NOMO-1 treated with dmso at 0.1 percent for 144 hours (cell line): ENCODE results near the gene MTM1.

Experiments used
- DNase-seq: peaks from one replicate; lab custom pipeline; 2025; ENCODE audit not compliant: unreplicated experiment; lab: John Stamatoyannopoulos, UW

Gene MTM1

DNA sequence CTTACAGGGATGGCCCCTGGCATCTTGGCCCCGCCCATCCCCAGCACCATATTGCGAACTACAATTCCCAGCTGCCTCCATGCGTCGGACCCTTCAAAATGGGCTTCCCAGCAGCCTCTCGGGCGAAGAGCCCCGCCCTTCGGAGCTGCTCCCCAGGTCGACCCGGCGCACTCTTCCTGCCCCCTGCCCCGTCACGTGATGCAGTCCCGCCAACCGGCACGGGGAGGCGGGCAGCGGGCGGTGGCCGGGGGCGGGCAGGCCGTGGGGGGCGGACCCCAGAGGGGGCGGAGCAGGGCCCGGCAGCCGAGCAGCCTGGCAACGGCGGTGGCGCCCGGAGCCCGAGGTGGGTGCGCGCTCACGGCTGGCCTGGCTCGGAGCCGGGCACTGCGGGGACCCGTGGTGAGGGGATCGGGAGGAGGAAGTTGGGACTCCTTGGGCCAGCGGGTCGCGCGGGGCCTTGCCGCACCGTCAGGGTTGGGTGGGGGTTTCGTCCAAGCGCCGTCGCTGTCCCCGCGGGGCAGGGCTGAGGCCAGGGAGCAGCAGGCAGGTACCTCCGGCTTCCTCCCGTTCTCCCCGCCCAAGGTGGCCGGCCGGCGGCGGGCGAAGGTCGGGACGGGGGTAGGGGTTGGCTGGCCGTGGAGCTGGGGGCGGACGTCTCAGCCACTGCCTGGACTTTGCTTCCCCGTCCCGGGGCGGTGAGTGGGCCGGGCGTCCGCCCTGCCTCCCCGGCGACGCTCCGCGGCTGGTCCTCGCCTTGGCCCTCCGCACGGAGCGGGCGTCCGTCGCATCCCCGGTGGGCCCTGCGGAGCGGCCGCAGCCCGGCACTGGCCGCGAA lies at the start of gene MTM1:
TSS of gene MTM1 (plus strand) at position 302 of the 835 bp plus-strand sequence. CDS start 23,994 bp downstream, outside the sequence.
- peak; percentile 91 for DNase-seq

DNA sequence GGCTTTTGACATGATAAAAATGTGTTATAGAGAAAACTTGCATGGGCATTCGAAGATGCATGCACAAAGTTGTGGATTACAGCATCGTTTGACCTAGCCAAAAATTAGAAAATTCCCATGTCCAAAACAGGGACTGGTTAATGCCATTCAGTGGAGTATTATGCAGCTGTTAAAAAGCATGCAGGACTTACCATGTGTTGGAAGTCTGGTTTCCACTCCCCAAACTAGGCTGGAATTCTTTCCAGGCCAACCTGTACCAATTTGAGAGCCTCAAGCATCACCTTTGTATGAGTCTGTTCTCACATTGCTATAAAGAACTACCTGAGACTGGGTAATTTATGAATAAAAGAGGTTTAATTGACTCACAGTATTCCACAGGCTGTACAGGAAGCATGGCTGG lies 45.9 kb upstream of the MTM1 start:
- no peak for DNase-seq

DNA sequence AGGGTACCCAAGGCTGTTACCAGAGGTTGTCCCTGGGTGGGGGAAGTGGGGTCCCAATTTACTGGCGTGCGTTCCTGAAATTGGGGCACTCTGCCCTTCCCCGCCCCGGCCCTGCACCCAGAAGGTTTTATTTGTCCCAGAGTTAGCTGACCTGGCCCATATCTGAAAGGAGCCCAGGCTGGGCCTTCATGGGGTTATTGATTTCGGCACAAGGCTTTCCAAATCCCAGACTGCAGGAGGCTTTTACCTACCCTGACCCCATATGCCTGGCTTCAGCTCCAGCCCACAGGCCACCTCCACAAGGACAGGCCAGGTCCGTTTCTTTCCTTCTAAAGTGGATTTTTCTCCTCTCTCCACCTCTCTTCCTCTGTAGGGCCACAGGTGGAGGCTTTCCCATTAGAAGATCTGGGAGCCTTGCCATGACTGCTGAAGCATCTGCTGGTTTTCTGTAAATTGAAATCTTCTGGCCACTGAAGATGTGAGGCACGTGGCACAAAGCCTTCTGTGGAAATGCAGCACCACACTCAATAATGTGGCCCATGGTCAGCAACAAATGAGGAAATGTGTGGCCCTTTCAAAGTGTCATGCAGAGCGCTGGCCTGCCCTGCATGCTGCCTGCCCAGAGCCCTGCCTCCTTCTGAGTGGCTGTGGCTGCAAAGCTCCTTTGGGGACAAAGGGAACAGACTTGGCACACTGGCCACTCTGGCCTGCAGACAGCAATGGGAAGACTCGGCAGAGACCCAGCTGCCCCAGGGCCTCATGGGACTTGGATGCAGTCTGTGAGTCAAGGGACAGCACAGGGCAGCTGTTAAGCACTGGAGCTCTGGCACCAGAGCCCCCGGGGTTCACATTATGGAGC lies 43.1 kb upstream of the MTM1 start:
- no peak for DNase-seq

DNA sequence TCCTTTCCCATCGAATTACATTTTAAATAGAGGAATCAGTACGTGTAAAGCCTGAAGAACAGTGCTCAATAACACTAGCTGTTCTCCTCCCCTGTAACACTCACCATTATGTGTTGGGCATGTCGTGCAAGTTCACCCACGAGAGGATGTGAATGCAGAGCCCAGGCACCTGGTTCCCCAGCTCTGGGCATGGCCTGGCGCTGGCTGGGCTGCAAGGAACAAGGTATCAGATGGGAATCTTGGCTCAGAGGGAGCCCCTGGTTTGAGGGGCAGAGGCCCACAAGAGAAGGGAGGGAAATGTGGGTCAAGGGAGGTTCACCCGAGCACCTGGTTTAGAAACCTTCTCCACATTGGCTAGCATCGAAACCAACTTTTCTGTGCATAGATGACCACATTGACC lies 41.7 kb upstream of the MTM1 start:
- no peak for DNase-seq

DNA sequence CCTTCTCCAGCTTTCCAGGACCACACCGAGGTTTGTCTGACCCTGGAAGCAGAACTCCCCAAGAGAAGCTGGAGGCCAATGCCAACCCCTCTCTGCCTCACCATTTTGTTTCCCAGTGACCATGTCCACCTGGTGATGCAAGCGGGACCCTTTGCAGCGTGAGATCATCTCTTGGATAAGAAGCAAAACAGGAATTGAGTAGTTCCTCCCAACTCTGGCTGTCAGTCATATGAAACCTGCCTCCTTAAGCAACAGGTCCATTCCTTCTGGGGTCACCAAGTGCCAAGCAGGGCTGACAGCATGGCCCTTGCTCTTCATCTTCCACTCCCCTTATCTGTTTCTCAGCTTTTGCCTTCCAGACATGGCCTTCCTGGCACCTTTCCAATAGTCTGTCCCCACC lies 41.3 kb upstream of the MTM1 start:
- no peak for DNase-seq

DNA sequence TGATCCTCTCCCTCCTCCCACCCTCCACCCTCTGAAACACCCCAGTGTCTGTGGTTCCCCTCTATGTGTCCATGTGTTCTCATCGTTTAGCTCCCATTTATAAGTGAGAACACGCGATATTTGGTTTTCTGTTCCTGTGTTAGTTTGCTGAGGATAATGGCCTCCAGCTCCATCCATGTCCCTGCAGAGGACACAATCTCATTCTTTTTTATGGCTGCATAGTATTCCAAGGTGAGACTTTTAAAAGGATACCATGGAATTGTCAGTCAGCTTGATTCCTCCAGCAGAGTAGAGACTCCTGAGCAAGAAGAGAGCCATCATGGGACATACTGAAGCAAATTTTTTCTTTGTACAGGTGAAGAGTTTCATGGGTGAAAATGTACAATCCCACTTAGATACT lies 38.8 kb upstream of the MTM1 start:
- DNase-seq, result no peak

DNA sequence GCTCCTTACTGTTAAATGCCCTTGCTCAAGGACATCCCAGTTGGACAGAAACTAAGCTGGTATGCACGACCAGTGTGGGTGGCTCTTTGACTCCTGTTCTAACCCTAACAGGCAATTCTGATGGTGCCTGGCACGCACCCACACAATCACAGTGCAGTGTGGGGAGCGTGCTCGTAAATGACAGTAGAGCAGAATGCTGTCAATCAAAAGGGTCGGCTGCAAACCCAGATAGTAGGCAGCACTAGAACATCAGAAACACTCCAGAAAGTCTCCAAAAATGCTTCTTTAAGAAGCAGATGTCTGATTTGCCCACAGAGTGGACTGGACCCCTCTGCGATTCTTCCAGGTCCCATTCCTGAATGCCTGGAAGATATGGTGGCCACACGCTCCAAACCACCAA lies 37.6 kb upstream of the MTM1 start:
- DNase-seq, result no peak

DNA sequence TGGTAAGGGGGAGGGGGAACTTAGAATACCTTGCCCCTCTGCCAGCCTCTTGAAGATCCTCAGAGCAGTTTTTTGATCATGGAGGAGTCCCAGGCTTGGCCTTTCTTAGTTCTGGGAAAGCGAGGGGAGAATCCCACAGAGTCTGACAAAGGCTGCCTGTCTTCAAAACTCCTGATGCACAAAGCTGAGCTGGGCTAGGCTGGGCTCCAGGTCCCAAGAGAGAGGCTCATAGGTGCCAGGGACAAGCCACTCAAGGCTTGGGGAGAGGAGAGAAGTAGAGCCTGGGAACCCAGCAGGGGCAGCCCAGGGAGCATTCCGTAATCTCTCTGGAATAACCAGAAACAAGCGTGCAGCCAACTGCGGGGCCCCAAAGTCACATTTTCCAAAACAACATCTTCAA lies 37.0 kb upstream of the MTM1 start:
- no peak for DNase-seq

DNA sequence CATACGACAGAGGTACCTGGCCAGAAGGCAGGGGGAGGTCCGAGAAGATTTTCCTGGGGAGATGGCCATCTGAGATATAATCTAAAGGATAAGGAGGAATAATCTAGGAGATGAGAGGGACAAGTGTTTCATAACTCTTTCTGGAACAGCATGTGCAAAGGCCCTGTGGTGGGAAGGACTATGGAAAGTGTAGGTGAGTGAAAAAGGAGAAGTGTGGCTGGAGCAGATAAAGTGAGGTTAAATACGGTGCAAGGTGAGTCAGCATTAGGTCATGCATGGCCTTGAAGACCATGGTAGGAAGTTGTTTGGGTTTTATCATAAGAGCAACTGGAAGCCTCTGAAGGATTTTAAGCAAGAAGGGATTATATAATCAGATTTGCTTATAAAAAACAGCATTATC lies 34.6 kb upstream of the MTM1 start:
- no peak for DNase-seq

DNA sequence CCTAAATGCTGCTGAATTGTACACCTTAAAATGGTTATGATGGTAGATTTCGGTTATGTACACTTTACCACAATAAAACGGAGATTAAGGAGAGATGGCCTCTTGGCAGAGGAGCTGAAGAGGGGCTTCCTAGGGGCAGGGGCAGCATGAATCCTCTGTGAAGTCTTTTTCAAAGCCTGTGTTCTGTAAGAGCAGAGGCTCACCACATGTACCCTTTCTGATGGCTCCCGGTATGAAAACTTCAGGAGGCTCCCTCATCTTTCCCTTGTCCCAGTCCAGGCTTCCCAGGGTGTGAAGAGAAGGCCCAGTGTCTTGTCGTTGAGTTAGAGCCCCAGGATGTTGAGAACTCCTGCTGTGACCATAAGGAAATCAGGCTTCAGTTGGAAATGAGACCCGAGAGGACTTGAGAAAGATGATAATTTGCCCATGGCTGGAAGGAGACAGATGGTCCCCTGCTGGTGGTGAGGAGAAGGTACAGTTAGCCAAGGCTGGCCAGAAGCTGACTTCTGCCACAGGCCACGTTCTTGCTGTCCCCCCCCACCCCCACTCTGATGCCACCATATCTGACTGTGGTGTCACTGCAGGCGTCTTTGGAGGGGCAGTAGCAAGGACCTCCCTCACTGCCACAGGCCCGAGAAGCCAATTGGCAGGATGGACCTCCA lies 31.8 kb upstream of the MTM1 start:
- DNase-seq, result no peak

DNA sequence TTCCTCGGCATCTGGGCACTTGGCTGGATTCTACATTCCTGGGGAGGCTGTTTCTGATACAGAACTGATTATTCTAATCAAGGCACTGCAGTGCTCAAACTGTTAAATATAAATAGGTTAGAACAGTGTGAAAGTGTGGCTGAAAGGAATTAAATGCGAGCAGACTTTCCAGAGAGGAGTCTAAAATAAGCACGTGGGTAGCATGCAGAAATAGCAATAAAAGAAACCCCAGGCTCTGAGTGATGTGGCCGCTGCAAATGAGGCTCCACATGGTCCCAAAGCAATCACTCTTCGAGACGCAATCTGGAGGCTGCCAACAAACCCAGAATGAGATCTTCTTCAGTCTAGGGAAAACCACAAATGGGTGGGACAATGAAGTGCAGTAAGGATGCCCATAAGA lies 30.6 kb upstream of the MTM1 start:
- no peak for DNase-seq

DNA sequence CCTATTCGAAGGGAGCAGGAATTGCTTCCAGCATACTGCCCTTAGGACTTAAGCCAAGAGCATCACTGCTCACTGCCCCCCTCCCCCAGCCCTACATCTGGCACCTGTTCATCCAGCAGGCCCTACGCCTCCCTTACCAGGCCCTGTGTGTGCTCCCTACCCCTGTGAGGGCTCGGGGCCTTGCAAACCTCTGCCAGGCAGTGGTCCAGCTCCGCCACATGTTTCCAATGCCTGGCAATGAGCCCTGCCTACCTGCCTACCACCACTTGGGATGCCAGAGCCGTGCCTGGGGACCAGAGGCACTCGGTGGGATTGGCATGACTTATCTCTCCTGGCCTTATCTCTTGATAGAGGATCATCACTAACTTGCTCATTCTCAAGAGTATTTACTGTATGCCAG lies 27.5 kb upstream of the MTM1 start:
- no peak for DNase-seq

DNA sequence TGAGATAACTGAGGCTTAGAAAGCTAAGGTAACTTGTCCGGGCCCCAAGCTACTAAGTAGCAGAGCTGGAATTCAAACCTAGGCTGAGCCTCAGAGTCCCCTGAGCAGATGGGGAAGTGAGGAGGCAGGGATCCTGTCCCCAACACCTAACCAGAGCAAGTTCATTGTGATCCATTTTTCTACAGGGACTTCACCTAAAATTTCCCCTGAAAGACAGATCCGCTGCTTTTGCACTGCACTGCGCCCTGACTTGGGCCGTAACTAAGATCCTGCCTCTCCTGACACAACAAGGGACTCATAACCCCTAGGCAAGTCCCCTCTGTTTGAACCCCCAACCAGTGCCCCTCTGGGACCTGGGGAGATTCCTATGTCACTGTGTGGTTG lies 25.6 kb upstream of the MTM1 start:
- DNase-seq, result no peak

DNA sequence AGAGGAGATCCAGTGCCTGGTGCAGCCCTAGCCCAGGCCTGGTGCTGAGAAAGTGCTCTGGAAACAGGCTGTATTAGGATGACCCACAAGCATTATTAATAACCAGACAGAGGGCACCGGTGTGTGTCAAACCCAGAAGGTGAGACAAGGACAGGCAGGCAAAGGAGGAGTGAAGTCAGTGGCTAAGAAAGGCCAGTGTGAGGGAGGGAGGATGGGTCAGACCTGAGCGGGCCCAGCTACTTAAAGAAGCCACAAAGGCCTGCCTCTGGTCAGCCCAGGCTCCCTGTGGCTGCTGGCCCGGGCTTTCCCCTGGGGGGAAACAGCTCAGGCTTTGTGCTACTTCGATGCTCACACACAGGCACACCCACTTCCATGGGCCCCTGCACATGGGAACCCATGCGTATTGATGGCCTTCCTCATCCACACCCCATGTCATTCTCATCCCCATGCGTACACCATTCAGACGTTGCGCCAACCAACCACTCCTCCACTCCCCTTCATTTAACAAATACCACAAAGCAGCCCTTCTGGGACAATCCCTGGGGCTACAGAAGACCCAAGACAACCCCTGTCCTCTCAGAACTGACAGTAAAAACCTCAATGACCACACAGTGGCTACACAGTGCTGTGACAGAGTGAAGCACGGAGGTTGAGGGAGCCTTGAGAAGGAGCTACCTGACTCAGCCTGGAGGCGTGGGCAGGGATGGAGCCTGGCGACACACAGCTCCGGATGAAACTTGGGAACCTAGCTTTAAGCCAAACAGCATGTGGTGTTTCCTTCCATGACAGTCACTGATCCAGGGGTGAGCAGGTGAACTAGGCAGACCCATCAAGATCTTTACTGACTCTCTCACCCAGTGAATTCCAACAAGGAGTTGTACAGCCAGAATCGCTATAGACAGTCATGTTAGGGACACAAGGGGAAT lies 24.9 kb upstream of the MTM1 start:
- no peak for DNase-seq

DNA sequence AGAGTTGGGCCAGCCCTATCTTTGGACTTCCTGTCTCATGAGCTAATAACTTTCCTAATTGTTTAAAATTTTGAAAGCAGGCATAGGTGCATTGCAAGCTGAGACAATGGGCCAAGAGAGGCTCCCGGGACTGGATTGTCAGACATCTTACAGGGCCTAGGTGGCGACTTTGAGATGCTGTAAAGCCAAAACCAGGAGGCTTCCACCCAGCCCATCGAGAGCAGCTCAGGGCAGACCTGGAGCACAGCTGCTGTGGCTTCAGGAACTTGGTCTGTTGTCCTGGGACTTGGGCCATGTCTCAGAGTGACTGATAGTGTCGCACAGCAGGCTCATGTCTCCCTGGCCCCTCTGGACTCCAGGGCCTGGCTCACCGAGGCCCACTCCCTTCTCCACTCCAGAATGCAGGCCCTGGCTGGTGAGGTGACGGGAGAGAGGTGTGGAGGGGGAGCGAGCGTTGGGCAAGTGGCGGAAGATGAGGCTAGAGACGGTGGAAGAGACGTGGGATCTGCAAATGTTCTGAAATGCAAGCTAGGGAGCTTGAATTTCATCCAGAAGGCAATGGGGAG lies 24.1 kb upstream of the MTM1 start:
- DNase-seq, result no peak

DNA sequence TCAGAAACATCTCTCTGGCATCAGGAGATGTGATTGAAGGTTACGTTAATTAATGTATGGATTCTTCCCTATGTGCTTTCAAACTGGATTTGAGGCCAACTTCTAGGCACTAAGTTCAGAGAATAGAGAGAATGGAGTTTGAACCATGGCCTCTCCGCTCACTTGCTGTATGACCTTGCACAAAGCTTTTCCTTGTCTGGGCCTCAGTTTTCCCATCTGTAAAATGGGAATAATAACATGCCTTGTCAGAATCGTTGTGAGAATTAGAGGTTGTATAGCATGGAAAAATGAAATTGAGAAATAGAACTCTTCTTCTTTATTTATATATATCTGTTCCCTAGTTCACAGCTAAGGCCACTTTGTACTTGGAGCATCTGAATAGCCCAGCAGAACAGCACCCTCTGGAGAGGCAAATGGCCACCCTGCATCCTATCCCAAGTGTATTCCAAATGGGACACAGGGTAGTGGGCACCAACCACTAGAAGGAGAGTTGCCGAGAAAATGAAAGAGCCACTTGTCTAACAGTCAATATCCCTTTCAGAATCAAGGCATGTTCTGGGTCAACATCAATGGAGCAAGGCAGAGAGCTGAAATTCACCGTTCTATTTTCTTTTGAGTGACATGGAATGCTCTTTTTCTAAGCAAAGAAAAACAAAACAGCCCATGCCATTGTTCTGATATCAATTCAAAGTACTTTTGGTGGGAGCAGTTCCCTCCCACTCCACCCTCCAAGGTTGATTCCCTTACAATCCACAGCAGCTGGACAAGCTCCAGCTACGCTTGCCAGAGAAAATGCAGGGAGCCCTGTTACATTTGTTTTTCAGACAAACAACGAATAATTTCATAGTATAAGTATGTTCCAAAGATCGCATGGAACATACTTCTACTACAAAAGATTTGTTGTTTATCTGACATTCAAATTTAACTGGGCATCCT lies 23.3 kb upstream of the MTM1 start:
- DNase-seq, result no peak

DNA sequence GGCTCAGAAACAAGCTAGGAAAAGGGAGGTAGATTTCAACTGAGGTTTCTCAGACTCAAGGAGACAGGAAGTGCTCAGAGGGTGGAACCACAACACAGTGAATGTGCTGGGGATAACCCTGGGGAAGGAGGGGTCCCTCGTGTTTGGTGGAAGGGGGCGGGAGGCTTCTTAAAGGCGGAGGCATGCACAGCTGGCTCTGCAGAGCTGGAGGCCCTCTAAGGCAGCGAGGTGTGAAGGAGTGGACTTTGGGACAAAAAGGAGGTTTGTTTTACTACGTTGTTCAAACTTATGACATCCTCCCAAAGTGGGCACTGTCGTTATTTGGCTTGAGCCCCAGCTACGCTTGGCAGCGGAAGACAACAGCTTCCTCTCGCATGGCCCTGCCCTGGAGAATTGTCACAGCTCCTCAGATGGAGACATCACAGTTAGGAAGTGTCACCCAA lies 21.7 kb upstream of the MTM1 start:
- no peak for DNase-seq

DNA sequence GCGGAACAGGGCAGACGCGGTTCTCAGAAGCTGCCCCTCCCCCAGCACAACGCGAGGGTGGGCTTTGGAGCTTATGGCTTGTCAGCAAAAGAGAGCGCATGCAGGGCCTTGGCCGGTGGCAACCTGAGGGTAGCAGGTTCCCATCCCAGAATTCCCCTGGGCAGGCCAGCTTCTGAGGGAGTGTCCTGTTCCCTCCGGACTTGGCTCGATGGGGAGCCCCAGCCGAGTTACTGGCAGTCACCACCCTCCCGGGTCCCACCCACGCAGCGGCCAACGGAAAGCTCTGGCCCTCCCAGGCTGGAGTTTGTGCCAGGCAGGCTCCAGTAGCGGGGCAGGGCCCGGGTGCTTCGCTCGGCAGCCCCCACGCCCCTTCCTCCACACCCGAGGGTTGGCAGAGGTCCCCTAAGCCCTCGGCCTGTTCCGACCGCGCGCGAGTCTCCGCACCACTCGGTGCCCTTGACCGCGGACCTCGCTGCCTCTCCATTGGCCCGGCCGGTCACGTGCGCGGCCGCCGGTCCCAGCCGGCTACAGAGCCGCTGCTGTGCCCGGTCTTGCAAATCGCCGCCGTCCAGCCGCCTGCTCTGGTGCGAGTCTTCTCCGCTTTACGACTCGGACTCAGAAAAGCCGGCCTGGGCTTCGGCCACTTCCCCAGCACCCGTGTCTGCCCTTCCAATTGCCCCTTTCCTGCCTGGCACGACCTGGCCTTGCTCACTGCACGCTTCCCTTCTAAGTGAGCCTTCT lies 20.9 kb upstream of the MTM1 start:
- DNase-seq, result no peak

DNA sequence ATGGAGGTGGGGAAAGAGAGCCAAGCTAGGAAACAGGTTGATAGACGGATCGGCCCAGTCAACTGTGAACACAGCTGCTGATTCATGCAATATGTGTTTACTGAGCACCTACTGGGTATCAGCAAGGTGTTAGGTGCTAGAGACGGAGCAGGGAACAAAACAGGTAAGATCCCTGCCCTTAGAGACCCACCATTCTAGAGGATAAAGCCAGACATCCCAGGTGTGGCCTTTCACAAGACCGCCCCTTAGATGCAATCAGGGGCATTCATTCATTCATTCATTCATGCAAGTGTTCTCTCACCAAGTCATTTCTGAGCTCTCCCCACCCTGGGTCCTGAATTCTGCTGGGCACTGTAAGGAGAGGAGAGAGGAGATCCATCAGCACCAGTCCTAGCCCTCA lies 20.2 kb upstream of the MTM1 start:
- no peak for DNase-seq
